ENCODE results near the gene GPR37L1. TPM values are rescaled to one million over a fixed set of nuclear protein-coding genes. Genes with fewer than 3 reads are reported as not detected.

Gene GPR37L1
- polyA plus RNA-seq (ENCODE audit: insufficient read length in 3 of 3): under 1 TPM; 0.03 to 0.04 (median 0.03) TPM

GRCh38 chr1:202122639-202123335, at the start of gene GPR37L1:
Gene GPR37L1, plus strand, starts transcription at chr1:202122917. Its CDS starts 47 bp downstream, at chr1:202122964.
- no peak for DNase-seq (ENCODE audit: low read depth in 3 of 3, low spot score in 2 of 3)

DNA sequence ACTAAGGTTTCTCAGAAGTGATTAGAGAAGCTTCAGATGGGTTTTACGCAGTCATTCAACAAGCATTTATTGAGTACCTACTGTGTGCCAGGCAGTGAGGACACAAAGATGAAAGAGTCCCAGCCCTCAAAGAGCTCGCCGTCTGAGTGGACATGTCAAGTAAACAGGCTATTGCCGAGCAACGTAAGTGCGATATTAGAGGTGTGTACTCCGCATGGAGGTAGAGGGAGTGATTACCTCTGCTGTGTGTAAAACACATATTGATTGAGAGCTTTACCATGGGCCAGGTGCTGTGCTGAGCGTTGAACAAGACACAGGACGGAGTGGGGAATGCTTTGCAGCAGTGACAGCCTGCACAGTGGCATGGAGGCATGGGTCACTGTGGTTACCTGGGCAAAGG, 49.5 kb upstream of the GPR37L1 start:
- DNase-seq (ENCODE audit: low read depth in 3 of 3, low spot score in 2 of 3): no peak

- no peak for DNase-seq (ENCODE audit: low read depth in 3 of 3, low spot score in 2 of 3)
Measured at GRCh38 chr1:202074985-202075384, 47.7 kb upstream of the GPR37L1 start.

DNA sequence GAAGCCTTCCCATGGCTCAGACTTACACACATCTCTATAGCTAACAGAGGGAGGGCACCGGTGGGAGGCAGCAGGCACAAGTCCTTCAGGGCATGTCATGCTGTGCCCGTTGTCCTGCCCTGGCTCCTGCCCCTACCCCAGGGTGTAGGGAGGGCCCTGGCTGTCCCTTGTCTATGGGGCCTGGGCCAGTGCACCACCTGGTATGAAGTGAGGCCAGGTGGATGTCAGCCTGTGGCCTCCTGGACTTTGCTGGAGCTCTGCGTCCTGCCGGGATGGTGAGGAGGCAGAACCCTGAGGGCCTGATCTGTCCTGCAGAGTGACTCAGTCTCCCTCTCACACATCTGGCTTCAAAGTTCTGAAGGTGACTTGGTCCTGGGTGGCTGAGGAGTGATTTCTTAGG, 47.3 kb upstream of the GPR37L1 start:
- no peak for DNase-seq (ENCODE audit: low read depth in 3 of 3, low spot score in 2 of 3)

GRCh38 chr1:202076050-202076511, 46.6 kb upstream of the GPR37L1 start:
- DNase-seq (ENCODE audit: low read depth in 3 of 3, low spot score in 2 of 3): no peak

GRCh38 chr1:202078241-202078640, 44.5 kb upstream of the GPR37L1 start:
- DNase-seq (ENCODE audit: low read depth in 3 of 3, low spot score in 2 of 3): no peak

GRCh38 chr1:202081992-202082391, 40.7 kb upstream of the GPR37L1 start:
- DNase-seq (ENCODE audit: low read depth in 3 of 3, low spot score in 2 of 3): no peak

DNA sequence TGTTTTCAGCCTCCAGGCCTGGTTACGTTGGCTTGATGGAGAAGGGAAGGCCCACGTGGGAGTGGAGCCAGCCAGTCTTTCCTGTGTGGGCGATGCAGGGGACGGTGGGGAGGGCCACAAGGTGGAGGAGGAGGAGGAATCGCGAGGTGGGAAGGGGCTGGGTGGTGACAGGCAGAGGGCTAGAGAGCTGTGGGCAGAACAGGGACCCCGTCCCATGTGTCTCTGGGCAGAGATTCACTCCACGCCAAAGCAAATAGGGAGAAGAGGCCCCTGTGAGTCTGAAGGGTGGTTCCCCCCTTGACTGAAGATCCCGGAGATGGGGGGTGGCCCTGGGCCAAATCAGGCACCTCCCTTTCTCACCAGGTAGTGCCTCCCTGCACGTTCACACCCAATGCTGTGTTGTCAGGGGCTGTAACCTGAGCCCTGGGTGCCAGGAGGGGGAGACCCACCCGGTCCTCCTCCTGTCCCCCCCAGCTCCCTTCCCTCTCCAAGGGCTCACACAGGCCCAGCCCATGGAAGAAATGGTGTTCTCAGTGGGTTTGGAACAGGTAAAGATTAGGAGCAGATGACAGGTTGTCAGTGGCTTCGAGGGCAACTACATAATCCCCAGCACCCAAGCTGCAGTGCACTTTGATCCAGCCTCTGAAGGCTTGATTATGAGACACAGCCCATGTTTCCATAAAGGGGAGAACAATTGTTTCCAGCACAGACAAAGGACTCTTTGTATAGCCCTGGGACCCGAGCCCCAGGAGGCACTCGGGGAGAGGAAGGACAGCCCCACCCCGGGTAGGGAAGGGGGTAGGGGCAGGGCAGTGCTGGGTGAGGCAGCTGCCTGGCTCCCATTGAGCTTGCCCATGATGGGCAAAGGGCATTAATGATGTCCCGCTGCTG, 37.7 kb upstream of the GPR37L1 start:
- DNase-seq (ENCODE audit: low read depth in 3 of 3, low spot score in 2 of 3): no peak

DNA sequence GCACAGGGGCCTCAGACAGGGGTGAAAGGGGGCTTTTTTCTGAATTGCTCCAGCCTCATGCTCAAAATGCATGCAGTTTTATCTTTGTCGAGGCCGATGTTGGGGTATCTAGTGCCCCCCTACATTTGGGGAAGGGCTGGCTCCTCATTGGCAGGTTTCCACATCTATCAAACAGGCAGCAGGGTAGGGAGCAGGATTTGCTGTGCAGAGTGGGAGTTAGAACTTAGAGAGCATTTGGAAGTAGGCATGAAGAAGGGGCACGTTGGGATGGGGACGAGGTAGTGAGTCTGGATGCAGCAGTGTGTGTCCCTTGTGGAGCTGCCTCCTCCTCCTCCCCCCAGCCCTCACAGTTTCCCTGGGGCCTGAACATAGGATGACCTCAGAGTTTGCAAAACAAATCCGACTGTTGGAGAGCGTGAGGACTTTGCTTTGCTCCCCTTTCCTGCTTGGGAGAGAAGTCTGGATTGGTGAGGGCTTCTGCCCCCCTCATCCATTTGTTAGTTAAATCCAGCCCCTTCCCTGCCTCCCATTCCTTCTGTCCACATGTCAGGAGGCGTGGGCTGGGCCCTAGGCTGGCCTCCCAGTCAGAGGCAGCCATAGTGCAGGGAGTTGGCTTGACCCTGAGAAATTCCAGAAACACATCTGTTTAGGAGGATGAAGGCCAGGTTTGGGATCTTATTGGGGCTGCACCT, 36.9 kb upstream of the GPR37L1 start:
- no peak for DNase-seq (ENCODE audit: low read depth in 3 of 3, low spot score in 2 of 3)

- no peak for DNase-seq (ENCODE audit: low read depth in 3 of 3, low spot score in 2 of 3)
Measured at GRCh38 chr1:202086579-202087350, 36.0 kb upstream of the GPR37L1 start.

GRCh38 chr1:202088206-202088605, 34.5 kb upstream of the GPR37L1 start:
- DNase-seq (ENCODE audit: low read depth in 3 of 3, low spot score in 2 of 3): no peak

- no peak for DNase-seq (ENCODE audit: low read depth in 3 of 3, low spot score in 2 of 3)
Measured at GRCh38 chr1:202090994-202091393, 31.7 kb upstream of the GPR37L1 start.

DNA sequence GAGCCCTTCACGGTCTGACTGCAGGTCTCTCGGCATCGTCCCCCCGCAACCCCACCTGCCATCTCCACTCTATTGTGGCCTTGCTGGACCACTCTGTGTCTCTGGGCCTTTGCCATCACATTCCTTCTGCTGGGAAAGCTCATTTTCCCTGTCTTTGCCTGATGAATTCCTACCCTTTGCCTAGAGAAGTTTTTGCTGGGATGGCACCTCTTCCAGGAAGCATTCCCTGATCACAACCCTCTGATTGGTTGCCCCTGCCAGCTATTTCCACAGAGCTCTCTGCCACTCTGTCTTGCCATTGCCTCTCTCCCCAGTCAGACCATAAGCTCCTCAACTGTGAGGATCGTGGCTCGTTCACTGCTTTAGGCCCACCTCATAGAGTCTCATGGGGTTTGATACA, 28.9 kb upstream of the GPR37L1 start:
- no peak for DNase-seq (ENCODE audit: low read depth in 3 of 3, low spot score in 2 of 3)

- DNase-seq (ENCODE audit: low read depth in 3 of 3, low spot score in 2 of 3): no peak
Measured at GRCh38 chr1:202101184-202101583, 21.5 kb upstream of the GPR37L1 start.

DNA sequence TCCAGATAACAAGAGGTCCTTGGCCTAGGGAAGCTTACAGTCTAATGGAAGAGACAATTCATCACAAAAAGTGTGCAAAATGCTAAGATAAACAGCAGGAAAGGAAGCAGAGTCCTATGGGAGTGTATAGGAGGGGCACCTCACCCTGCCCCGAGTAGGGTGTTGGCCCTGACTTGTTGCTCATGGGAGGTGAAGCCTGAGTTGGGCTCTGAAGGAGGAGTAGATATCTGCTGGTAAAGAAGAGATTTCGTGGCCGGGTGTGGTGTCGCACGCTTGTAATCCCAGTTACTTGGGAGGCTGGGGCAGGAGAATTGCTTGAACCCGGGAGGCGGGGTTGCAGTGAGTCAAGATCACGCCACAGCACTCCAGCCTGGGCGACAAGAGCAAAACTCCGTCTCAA, 18.6 kb upstream of the GPR37L1 start:
- no peak for DNase-seq (ENCODE audit: low read depth in 3 of 3, low spot score in 2 of 3)

DNA sequence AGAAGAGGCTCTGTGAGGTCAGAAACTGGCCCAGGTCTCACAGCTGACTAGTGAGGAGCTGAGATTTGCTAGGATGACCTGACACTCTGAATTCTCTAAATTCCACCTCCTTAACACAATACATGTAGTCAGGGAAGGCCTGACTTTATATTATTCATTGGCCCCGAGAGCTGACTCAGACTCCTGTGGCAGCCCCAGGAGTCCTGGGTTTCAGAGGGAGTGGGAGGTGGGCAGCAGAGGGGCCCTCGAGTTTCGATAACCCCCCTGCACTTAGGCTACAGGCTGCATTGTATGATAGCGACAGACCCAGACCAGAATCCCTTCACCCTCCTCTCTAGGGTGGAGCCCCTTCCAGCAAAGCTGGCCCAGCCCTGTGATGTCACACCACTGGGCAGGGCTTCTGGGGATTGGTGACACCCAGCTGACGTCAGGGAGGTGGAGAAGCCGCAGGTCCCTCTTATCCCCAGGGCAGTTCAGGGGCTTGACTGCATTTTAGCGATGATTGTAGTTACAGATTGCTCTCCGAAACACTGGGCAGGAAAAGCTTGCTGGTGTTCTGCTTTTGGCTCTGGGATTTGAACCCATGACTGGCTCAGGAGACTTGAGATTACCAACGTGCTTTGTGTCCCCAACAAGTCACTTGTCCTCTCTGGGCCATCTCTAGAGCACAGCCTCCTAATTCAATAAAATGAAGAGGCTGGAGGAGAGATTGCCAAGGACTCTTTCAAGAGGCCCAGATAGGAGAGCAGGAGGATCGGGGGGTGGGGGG, 17.0 kb upstream of the GPR37L1 start:
- no peak for DNase-seq (ENCODE audit: low read depth in 3 of 3, low spot score in 2 of 3)

- DNase-seq (ENCODE audit: low read depth in 3 of 3, low spot score in 2 of 3): no peak
Measured at GRCh38 chr1:202106340-202107254, 16.1 kb upstream of the GPR37L1 start.

- DNase-seq (ENCODE audit: low read depth in 3 of 3, low spot score in 2 of 3): no peak
Measured at GRCh38 chr1:202107321-202107761, 15.4 kb upstream of the GPR37L1 start.
